ENCODE results near the gene HNRNPM.
"Not testable (repeated sequence)": the region's sequence is repeated elsewhere in the genome, so short reads cannot be mapped to it uniquely, and the experiment has no call there.

HNRNPM gene

DNA sequence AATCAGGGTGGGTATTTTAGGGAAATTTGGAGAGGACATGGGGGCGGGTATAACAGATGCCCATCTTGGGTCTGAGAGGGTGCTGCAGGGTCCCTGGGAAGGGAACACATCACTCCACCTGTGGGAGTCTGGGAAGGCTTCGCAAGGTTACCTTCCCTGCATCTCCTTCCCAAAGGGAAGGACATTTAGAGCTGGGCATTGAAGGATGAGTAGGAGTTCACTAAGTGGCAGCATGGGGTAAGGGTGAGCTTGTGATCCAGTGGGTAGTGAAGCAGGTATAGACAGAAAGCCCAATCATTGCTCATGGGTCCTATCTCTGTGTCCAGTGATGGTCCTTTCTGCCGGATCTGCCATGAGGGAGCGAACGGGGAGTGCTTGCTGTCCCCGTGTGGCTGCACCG is 18.5 kb upstream of the HNRNPM start:
- DNase-seq = no peak

GRCh38 chr19:8429044-8429443 is 15.7 kb upstream of the HNRNPM start:
- DNase-seq = no peak

GRCh38 chr19:8429826-8430225 is 14.9 kb upstream of the HNRNPM start:
- DNase-seq = no peak

GRCh38 chr19:8430650-8431049 is 14.1 kb upstream of the HNRNPM start:
- DNase-seq = no peak

- DNase-seq = no peak
These were observed 6.5 kb upstream of the HNRNPM start for GRCh38 chr19:8438236-8438635.

DNA sequence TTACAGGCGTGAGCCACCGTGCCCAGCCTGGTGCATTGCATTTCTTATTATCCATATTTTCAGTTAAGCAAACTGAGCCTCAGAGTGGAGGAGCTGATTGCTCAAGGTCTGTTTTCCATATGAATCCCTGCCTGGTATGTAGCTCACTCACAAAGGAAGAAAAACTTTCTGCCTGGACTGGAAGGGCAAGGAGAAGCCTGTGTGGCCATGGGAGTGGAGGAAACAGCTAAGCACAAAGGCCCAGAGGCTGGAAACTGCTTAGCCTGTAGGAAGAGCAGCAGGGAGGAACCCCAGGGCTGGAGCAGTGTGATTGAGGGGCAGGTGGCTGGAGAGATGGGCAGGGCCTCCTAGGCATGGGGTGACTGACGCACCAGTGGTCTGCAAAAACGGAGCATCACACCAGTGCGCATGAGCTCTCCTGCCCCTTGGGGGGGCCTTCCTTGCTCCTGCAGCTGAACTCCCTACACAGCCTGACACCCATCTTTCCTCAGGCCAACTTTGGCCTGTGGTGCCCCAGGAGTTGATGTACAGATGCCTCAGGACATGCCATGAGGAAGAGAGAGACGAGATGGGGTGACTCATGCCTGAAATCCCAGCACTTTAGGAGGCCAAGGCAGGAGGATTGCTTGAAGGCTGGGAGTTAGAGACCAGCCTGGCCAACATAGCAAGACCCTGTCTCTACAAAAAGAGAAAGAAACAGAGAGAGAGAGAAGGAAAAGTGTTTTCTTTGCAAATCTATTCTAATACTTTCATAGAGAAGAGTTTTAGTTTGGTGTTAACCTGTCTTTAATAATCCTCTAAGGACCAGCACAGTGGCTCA is 2.8 kb upstream of the HNRNPM start:
- no peak for DNase-seq

- not testable (repeated sequence) for DNase-seq
These were observed 567 bp upstream of the HNRNPM start for GRCh38 chr19:8444140-8444676.

- no peak for DNase-seq
These were observed 770 bp downstream of the HNRNPM start for GRCh38 chr19:8445488-8446001.

DNA sequence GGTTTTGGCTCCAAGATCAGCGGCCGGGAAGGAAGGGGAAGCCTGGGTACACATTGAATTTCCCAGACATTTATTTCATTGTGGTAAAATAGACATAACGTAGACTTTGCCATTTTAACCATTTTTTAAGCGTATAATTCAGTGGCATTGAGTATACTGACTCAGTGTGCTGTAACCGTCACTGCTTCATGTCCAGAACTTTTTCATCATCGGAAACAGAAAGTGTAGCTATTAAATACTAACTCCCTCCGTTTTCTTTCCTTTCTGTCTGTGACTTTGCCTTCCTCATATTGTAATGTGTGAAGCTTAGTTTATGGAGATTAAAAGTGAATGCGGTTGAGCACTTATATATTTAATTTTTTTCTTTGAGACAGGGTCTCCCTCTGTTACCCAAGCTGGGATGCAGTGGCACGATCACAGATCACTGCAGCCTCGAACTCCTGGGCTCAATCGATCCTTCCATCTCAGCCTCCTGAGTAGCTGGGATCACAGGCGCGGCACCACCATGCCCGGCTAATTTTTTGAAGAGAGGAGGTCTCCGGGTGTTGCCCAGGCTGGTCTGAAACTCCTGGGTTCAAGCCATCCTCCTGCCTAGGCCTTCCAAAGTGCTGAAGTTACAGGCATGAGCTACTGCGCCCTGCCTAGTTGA is 1.4 kb downstream of the HNRNPM start:
- no peak for DNase-seq

DNA sequence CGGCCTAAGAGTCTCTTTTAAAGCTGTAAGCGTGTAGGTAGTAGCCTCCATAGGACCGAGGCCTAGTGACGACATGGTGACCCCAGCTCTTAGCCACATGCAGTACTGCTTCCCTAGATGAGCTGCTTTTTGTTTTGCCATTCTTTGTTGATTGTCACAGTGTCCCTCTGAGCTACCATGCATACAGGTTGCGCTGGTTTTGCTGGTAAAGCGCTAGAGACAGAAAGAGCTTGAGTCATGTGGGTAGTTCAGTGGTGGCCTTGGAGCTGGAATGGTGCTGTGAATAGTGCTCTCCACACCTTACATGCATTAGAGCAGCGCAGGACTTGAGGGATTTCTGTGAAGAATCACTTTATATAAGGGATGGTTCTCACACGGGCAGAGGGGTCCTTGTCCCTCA is 5.1 kb downstream of the HNRNPM start:
- DNase-seq = no peak

DNA sequence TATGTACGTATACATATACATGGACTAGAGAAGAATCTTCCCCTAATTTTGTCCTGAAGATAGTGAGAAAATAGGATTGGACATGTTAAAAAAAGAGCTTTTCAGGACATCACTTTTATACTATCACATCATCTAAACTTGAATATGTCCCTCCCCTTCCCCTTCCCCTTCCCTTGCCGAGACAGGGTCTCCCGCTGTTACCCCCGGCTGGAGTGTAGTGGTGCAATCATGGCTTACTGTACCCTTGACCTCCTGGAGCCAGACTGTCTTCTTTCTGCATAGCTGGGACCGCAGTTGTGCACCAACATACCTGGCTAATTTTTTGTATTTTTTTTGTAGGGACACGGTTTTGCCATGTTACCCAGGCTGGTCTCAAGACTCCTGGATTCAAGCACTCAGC is 6.6 kb downstream of the HNRNPM start:
- DNase-seq = no peak

DNA sequence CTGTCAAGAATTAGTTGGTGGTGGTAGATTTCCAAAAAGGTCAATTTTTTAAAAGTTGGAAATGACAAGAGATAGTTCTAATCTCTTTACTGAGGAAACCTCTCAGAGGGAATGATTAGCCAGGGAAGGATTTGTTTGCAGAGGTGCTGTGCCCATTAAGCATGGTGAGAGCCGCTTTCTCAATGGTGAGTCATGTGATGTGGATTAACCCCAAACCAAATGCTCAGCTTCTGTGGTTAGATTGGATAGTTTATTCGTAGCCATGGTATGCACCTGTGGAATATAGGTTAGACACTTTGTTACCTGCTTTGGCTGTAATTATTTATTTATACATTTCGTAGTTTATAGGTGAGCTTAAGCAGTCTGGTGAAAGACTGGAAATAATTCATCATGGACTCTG is 7.1 kb downstream of the HNRNPM start:
- DNase-seq = no peak

DNA sequence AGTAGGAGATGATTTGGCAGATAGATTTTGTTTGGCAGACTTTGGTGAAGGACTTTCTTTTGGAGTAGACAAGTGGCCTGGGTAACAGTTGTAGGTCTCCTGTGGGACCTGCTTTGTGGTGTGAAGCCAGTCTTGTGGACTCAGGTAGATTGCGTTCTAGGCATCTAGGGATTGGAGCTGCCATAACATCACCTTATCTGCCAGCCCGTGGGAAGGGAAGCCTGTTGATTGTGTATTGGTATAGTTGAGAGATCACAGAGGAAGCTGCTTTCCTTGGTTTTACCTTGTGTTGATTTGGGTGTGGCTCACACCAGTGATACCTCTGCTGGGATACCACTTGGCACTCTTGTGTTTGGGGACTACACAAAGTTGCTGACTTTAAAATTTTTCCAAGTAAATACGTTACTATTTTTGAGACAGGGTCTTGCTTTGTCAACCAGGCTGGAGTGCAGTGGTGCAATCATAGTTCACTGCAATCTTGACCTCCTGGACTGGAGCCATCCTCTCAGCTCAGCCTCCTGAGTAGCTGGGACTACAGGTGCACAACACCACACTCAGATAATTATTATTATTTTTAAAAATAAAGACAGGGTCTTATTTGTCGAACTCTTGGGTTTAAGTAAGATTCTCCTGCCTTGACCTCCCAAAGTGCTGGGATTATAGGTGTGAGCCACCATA is 7.8 kb downstream of the HNRNPM start:
- no peak for DNase-seq

DNA sequence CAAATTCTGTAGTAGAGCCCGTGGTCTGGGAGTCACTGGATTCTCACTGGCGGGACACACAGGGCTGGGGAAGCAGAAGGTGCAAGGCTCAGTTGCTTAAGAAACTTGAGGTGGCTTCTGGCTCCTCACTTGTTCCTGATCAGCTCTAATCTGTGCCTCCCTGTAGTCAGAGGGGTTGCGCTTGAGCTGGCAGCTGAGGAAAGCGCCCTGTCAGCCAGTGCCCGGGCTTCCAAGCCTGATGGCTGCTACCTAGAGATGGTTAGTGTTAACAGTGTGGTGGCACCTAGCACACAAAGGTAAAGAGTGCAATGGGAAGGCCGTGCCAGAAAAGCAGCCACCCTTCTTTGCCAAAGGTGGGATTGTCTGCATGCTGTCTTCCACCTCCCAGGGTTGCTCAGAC is 8.8 kb downstream of the HNRNPM start:
- no peak for DNase-seq

GRCh38 chr19:8454218-8454617 is 9.4 kb downstream of the HNRNPM start:
- no peak for DNase-seq

DNA sequence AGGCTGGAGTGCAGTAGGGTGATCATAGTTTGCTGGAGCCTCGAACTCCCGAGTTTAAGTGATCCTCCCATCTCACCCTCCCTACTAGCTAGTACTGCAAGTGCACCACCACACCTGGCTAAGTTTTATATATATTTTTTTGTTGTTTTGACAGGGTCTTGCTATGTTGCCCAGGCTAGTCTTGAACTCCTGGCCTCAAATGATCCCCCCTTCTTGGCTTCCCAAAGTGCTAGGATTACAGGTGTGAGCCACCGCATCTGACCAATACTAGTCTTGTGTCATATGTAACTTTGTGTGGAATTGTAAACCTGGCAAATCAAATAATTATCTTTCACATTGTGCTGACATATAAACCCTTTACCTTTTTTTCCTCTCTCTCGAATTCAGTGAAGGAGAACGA is 10.2 kb downstream of the HNRNPM start:
- DNase-seq = no peak

DNA sequence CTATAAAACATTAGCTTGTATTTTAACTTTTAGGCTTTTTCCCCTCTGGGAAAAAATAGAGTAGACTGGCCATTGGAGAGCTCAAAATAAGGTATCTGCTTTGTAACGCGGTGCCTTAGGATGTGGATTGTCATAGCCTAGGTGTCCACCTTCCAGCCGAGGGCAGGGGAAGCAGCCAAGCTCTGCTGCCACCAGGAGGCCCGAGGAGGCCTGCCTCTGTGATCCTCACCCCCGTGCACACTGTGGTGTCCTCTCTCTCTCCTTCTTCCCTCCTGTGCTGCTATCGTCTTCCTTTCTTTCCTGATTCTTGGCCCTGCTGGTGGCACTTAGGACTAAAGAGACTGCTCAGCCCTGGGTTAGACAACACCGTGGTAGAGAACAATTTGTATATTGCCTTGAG is 11.3 kb downstream of the HNRNPM start:
- DNase-seq = no peak

DNA sequence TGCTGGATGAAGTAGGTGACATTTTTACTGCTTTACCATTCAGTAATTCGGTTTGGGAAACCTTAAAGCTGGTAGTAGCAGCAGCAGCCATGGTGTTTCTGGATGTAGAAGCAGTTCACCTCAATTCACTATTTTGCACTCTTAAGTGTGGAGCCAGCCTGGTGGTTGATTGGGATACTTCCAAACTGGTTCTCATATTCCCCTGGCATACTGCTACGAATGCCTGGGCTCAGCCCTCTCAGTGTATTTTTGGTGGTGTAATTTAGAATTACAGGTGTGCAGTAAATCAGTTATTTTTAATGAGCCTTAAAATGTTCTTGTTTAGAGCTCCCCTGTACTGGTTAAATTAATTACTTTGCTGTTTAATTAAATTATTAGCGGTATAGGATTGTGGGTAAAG is 12.4 kb downstream of the HNRNPM start:
- no peak for DNase-seq

GRCh38 chr19:8457827-8458226 is 13.1 kb downstream of the HNRNPM start:
- DNase-seq = no peak

DNA sequence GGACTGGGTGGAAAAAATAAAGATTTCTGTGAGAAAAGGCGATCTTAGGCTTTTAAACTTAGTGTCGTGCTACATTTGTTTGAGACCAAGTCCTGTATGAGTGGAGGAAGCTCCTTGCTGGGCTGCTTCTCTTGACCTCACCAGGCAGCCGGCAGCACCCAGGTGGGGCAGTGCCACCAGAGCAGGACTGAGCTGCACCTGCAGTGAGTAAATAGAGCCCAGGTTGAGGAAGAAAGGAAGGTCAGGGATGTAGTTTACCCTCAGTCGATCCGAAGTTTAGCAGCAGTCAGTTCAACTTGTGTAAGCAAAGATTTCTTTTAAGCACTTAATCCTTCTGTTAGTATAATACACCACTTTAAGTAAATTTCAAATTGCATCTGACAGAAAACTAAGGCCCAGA is 13.6 kb downstream of the HNRNPM start:
- DNase-seq = no peak

- no peak for DNase-seq
These were observed 14.3 kb downstream of the HNRNPM start for GRCh38 chr19:8459095-8459494.

DNA sequence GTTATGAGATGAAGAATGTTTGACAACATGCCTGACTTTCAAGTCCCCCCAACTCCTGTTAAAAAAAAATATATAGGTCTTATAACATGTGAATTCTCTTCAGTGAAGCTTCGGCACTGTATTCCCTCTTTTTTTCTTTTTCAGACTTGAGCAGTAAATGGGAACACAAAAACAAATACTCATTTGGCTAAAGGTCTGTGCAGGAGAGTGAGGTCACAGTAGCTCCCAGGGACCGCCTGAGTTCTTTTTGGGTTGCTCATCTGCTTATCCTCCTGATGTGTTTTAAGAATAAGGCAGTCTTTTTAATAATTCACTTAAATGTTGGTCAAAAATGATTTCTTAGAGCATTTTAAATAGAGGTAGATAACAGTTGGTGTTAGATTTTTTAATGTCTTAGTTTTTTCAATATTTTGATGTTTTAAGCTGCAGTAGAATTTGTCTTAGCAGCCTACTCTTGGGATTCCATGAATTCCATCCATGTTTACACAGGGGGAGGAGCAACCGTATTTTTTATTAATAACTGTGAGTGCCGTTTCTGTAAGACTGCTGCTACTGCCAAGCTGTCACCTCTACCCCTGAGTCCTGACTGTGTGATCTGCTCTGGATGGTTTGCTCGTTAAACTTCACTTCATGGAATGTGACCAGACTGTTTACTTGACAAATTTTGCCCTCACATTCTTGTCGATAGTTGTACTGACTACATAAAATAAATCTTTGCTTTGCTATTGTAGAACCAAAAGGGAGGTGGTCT is 14.9 kb downstream of the HNRNPM start:
- DNase-seq = no peak
